ENCODE data around the gene GPC5.
"Not testable (repeated sequence)": the region's sequence is repeated elsewhere in the genome, so short reads cannot be mapped to it uniquely, and the experiment has no call there.

- TF ChIP-seq, protein P1, sequence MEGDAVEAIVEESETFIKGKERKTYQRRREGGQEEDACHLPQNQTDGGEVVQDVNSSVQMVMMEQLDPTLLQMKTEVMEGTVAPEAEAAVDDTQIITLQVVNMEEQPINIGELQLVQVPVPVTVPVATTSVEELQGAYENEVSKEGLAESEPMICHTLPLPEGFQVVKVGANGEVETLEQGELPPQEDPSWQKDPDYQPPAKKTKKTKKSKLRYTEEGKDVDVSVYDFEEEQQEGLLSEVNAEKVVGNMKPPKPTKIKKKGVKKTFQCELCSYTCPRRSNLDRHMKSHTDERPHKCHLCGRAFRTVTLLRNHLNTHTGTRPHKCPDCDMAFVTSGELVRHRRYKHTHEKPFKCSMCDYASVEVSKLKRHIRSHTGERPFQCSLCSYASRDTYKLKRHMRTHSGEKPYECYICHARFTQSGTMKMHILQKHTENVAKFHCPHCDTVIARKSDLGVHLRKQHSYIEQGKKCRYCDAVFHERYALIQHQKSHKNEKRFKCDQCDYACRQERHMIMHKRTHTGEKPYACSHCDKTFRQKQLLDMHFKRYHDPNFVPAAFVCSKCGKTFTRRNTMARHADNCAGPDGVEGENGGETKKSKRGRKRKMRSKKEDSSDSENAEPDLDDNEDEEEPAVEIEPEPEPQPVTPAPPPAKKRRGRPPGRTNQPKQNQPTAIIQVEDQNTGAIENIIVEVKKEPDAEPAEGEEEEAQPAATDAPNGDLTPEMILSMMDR (IDR thresholded peaks at IDR 0.05; ENCODE audit: low read depth, low read length) = not testable (repeated sequence)
- TF ChIP-seq EZH2phosphoT487 (IDR thresholded peaks at IDR 0.05; ENCODE audit: low read depth) = not testable (repeated sequence)
Measured at GRCh38 chr13:92290718-92291307, 892.4 kb downstream of the GPC5 start.

All from OCI-LY3 (cell line).